Vagina (tissue), 2 donors: ENCODE data around the gene IFNGR1.

ENCODE experiments used
- CTCF ChIP-seq, 3 experiments: fragments of 450-650 bp in 2 of 3; fragments of 200-600 bp in 1 of 3; sonication (generic) in 1 of 3; IDR thresholded peaks; one replicate each; pipeline ENCODE4 v1.5.1; 2017 to 2019; ENCODE audit warnings: antibody characterized with exemption in 3 of 3, mild to moderate bottlenecking in 2 of 3, moderate library complexity in 2 of 3
- POLR2A ChIP-seq, 2 donors: fragments of 450-650 bp; IDR thresholded peaks; one replicate each; pipeline ENCODE4 v1.6.1; 2017; ENCODE audit warnings: antibody characterized with exemption in 2 of 2, mild to moderate bottlenecking in 2 of 2, moderate library complexity in 2 of 2
- POLR2AphosphoS5 ChIP-seq, 2 donors: sonication (generic); formaldehyde crosslinking; IDR thresholded peaks; one replicate each; pipeline ENCODE4 v1.9.0; 2017; ENCODE audit warnings: antibody characterized with exemption in 2 of 2, mild to moderate bottlenecking in 2 of 2, low read depth in 1 of 2; ENCODE audit not compliant: insufficient read depth in 1 of 2

- no peak for TF ChIP-seq POLR2A (IDR thresholded peaks at IDR 0.05)
- TF ChIP-seq CTCF (IDR thresholded peaks at IDR 0.05) = no peak
- no peak for TF ChIP-seq POLR2AphosphoS5 (IDR thresholded peaks at IDR 0.05; ENCODE audit: insufficient read depth in 1 of 2, low read depth in 1 of 2)
Measured at GRCh38 chr6:137200288-137200687, 18.9 kb downstream of the IFNGR1 start.
